A549 (cell line): Measurements from ENCODE around the gene ZBTB20. TPM values are rescaled to one million over a fixed set of nuclear protein-coding genes. Genes with fewer than 3 reads are reported as not detected.

Experiments used
- ATAC-seq, 2 experiments: fragments of 200-7000 bp in 1 of 2; fragments of >200 bp in 1 of 2; cut with Nextera tagmentation in 1 of 2; cut with Tn5 transposase in 1 of 2; 3 replicates each; pipeline versions ENCODE4 v1.8.0 to v1.9.1; 2018 to 2020; ENCODE audit warnings: mild to moderate bottlenecking in 1 of 2, moderate library complexity in 1 of 2
- CTCF ChIA-PET: fragments of 300-600 bp; sonication (Branson Sonifier 250); formaldehyde crosslinking; extraction: SDS; loops from one replicate; lab custom pipeline; 2021; ENCODE audit warnings: antibody characterized with exemption, inconsistent platforms; lab: Yijun Ruan, JAX
- POLR2A ChIA-PET: fragments of 350-600 bp; formaldehyde crosslinking; extraction: SDS; loops from one replicate; lab custom pipeline; 2021; ENCODE audit warnings: antibody characterized with exemption, inconsistent platforms; lab: Yijun Ruan, JAX
- DNase-seq, 2 experiments: peaks; one replicate each; pipeline versions ENCODE4 v3.0.0 to v3.0.0-alpha.2; 2011 to 2016; ENCODE audit warnings: low read depth in 1 of 2, low spot score in 1 of 2
- FAIRE-seq: peaks from 2 replicates; lab custom pipeline; 2011; peaks lifted over from hg19 to GRCh38; lab: Jason Lieb, UNC
- H3K27ac ChIP-seq, 2 experiments: fragments of >200 bp; sonication (Bioruptor Twin); formaldehyde crosslinking; 3 replicates each; pipeline ENCODE4 v1.5.1; 2016 to 2017
- H3K4me1 ChIP-seq: fragments of >200 bp; sonication (Bioruptor Twin); formaldehyde crosslinking; 3 replicates; pipeline ENCODE4 v1.6.1; 2016
- H3K4me2 ChIP-seq: fragments of >200 bp; sonication (Bioruptor Twin); formaldehyde crosslinking; 3 replicates; pipeline ENCODE4 v1.6.1; 2016
- H3K4me3 ChIP-seq: fragments of >200 bp; sonication (Bioruptor Twin); formaldehyde crosslinking; 3 replicates; pipeline ENCODE4 v1.5.1; 2016
- H3K9me3 ChIP-seq: fragments of >200 bp; sonication (Bioruptor Twin); formaldehyde crosslinking; 3 replicates; pipeline ENCODE4 v1.6.1; 2016
- BHLHE40 ChIP-seq: IDR thresholded peaks from 2 replicates; pipeline ENCODE4 v1.6.1; 2012; ENCODE audit warnings: low read depth, low read length, inconsistent platforms
- CBX2 ChIP-seq: fragments of 200-600 bp; sonication (generic); IDR thresholded peaks from 2 replicates; pipeline ENCODE4 v1.6.1; 2016; ENCODE audit warnings: low read depth, mild to moderate bottlenecking, borderline replicate concordance
- CHD2 ChIP-seq: fragments of 150-350 bp; IDR thresholded peaks from 2 replicates; pipeline ENCODE4 v1.6.1; 2014; ENCODE audit warnings: low read length; ENCODE audit not compliant: partially characterized antibody
- EHMT2 ChIP-seq: fragments of 200-600 bp; sonication (generic); IDR thresholded peaks from 2 replicates; pipeline ENCODE4 v1.6.1; 2016; ENCODE audit warnings: antibody characterized with exemption, low read depth, mild to moderate bottlenecking, moderate library complexity
- ELK1 ChIP-seq: fragments of 150-350 bp; IDR thresholded peaks from 2 replicates; pipeline ENCODE4 v1.6.1; 2014; ENCODE audit warnings: low read depth, mild to moderate bottlenecking, low read length
- EP300 ChIP-seq, 2 experiments: fragments of >200 bp; sonication (Bioruptor Twin); formaldehyde crosslinking; IDR thresholded peaks; 2 replicates in 1 of 2; 3 replicates in 1 of 2; pipeline ENCODE4 v1.6.1; 2016 to 2017
- ESRRA ChIP-seq: fragments of 150-350 bp; IDR thresholded peaks from 2 replicates; pipeline ENCODE4 v1.6.1; 2014; ENCODE audit warnings: mild to moderate bottlenecking, low read length, borderline replicate concordance
- FOSL2 ChIP-seq, 2 experiments: fragments of 450-650 bp in 1 of 2; fragments of >200 bp in 1 of 2; sonication (Bioruptor Twin) in 1 of 2; formaldehyde crosslinking; IDR thresholded peaks; 2 replicates each; pipeline versions ENCODE4 v1.5.0 to v1.6.1; 2016 to 2020; ENCODE audit warnings: mild to moderate bottlenecking in 1 of 2, moderate library complexity in 1 of 2
- HDAC2 ChIP-seq: fragments of 200-600 bp; sonication (generic); IDR thresholded peaks from 2 replicates; pipeline ENCODE4 v1.6.1; 2016
- HOXA7 ChIP-seq: fragments of 250-450 bp; sonication (Bioruptor Pico); IDR thresholded peaks from 2 replicates; pipeline ENCODE4 v1.5.0; 2020; ENCODE audit warnings: mild to moderate bottlenecking, moderate library complexity
- MAFK ChIP-seq: fragments of 450-650 bp; IDR thresholded peaks from 2 replicates; pipeline ENCODE4 v1.6.1; 2014; ENCODE audit not compliant: partially characterized antibody
- REST ChIP-seq: fragments of 200-600 bp; sonication (generic); IDR thresholded peaks from 2 replicates; pipeline ENCODE4 v1.6.1; 2016; ENCODE audit warnings: antibody characterized with exemption, mild to moderate bottlenecking, moderate library complexity
- SMC3 ChIP-seq: fragments of >200 bp; sonication (Bioruptor Twin); formaldehyde crosslinking; IDR thresholded peaks from 3 replicates; pipeline ENCODE4 v1.6.1; 2018; ENCODE audit warnings: inconsistent platforms
- SREBF2 ChIP-seq: fragments of 450-650 bp; IDR thresholded peaks from 2 replicates; pipeline ENCODE4 v1.6.1; 2014; ENCODE audit warnings: mild to moderate bottlenecking, moderate library complexity
- ZSCAN20 ChIP-seq: fragments of 250-450 bp; sonication (Bioruptor Pico); IDR thresholded peaks from 2 replicates; pipeline ENCODE4 v1.8.0; 2022; ENCODE audit warnings: mild to moderate bottlenecking, moderate library complexity
- WGBS: methylation state at CpG from one replicate; pipeline ENCODE4 v1.1.6; 2017; ENCODE audit errors: missing lambda C conversion rate; 5-methylcytosine and 5-hydroxymethylcytosine counted together
- polyA plus RNA-seq, 4 experiments: library from polyadenylated mRNA; depleted of rRNA in 3 of 4; stranded (reverse); fragments of >200 nt; fragmentation: RNase III in 1 of 4; extraction: RNeasy Plus Mini Kit Qiagen cat#74134 plus additional on column Dnase treatment in 1 of 4; gene quantifications; 2 replicates in 3 of 4; 3 replicates in 1 of 4; pipeline ENCODE4 v1.2.3, GENCODE V29; 2011 to 2017
- TF ChIP-seq, protein P1 (sequence below): fragments of 250-450 bp; sonication (Bioruptor Pico); IDR thresholded peaks from 2 replicates; pipeline ENCODE4 v1.5.0; 2021; ENCODE audit warnings: mild to moderate bottlenecking, moderate library complexity, borderline replicate concordance

The ZBTB20 gene
- polyA plus RNA-seq, 2 of the 4 experiments (the other 2 are of a cell fraction): 0.85 to 5.0 TPM

- TF ChIP-seq ESRRA (no peak), HDAC2 (no peak)
- WGBS: 68% methylated on average over 2 of the region's 2 CpGs
- H3K4me2 ChIP-seq: no peak overlapping the region
- no peak overlapping the region for H3K27ac ChIP-seq
- H3K4me3 ChIP-seq: no peak overlapping the region
- FAIRE-seq (no peak), DNase-seq (no peak), ATAC-seq (no peak)
- ChIA-PET CTCF (no interaction called here), POLR2A (no interaction called here)
- H3K4me1 ChIP-seq: no peaks in the 10 kb centered on the region
- no peaks in the 10 kb centered on the region for H3K9me3 ChIP-seq
These were observed 838.7 kb downstream of the ZBTB20 start for GRCh38 chr3:114308377-114308776.

- DNase-seq (no peak), ATAC-seq (peak; percentile 11 to 23; a peak in 2 of 6 replicates), FAIRE-seq (no peak)
- no peak overlapping the region for H3K4me2 ChIP-seq
- no peak overlapping the region for H3K27ac ChIP-seq
- ChIA-PET CTCF (interaction anchor here (1.2 to 1.8 kb wide), 3 partner anchors 9 to 152 kb away, joined by 3 to 4 read pairs (median 4); no protein-coding TSS in a partner anchor), POLR2A (no interaction called here)
- H3K9me3 ChIP-seq: no peaks in the 10 kb centered on the region
- H3K4me1 ChIP-seq: no peaks in the 10 kb centered on the region
- WGBS: 68% methylated on average over 3 of the region's 3 CpGs
- no peak for TF ChIP-seq MAFK
- no peak for TF ChIP-seq HOXA7
- TF ChIP-seq REST: no peak
- TF ChIP-seq, protein P1, sequence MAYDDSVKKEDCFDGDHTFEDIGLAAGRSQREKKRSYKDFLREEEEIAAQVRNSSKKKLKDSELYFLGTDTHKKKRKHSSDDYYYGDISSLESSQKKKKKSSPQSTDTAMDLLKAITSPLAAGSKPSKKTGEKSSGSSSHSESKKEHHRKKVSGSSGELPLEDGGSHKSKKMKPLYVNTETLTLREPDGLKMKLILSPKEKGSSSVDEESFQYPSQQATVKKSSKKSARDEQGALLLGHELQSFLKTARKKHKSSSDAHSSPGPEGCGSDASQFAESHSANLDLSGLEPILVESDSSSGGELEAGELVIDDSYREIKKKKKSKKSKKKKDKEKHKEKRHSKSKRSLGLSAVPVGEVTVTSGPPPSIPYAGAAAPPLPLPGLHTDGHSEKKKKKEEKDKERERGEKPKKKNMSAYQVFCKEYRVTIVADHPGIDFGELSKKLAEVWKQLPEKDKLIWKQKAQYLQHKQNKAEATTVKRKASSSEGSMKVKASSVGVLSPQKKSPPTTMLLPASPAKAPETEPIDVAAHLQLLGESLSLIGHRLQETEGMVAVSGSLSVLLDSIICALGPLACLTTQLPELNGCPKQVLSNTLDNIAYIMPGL (CRISPR knock-in tag): no peak
- no peak for TF ChIP-seq SMC3
- TF ChIP-seq EP300 (IDR thresholded peaks at IDR 0.05): no peak
- TF ChIP-seq FOSL2 (IDR thresholded peaks at IDR 0.05): no peak
- TF ChIP-seq FOSL2 (CRISPR knock-in tag; IDR thresholded peaks at IDR 0.05): no peak
- TF ChIP-seq HDAC2: no peak
- no peak for TF ChIP-seq BHLHE40
- no peak overlapping the region for H3K4me3 ChIP-seq
These were observed 839.3 kb downstream of the ZBTB20 start for GRCh38 chr3:114307832-114308231.

- no peaks in the 10 kb centered on the region for H3K9me3 ChIP-seq
- ChIA-PET CTCF (interaction anchor here (1.2 to 1.8 kb wide), 3 partner anchors 9 to 152 kb away, joined by 3 to 4 read pairs (median 4); no protein-coding TSS in a partner anchor), POLR2A (no interaction called here)
- 39% methylated on average over 8 of the region's 8 CpGs for WGBS
- no peak overlapping the region for H3K27ac ChIP-seq
- no peak for TF ChIP-seq EHMT2
- TF ChIP-seq REST: no peak
- no peak for TF ChIP-seq ELK1
- no peak for TF ChIP-seq CBX2
- TF ChIP-seq SREBF2: no peak
- TF ChIP-seq SMC3: no peak
- no peak for TF ChIP-seq CHD2
- TF ChIP-seq ZSCAN20: no peak
- TF ChIP-seq, protein P1 (CRISPR knock-in tag): no peak
- TF ChIP-seq HDAC2: no peak
- FAIRE-seq (no peak), DNase-seq (no peak), ATAC-seq (no peak)
- no peak overlapping the region for H3K4me3 ChIP-seq
- H3K4me2 ChIP-seq: no peak overlapping the region
- H3K4me1 ChIP-seq: no peaks in the 10 kb centered on the region
These were observed 839.8 kb downstream of the ZBTB20 start for GRCh38 chr3:114307222-114307830.
